Measurements from ENCODE around the gene TADA2B.
"Not testable (repeated sequence)": the region's sequence is repeated elsewhere in the genome, so short reads cannot be mapped to it uniquely, and the experiment has no call there.

TADA2B gene

DNA sequence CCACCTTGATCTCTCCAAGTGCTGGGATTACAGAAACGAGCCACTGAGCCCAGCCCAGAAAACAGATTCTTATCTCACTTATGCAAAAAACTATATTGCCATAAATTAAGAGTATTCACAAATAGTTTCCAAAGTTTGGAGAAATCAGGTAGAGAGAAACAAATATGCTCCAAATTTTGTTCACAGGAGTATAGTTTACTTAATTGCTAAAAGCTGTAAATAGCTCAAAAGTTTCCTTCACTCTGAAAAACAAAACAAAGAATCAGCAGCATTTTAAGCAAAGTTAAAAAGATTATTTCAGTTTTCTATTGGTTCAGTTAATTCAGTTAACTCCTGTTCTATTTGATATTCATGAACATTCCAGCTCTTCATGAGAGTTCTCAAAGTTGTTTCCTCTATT lies 43.2 kb downstream of the TADA2B start:
- no peak for DNase-seq

GRCh38 chr4:7087036-7087435 lies 43.9 kb downstream of the TADA2B start:
- no peak for DNase-seq

DNA sequence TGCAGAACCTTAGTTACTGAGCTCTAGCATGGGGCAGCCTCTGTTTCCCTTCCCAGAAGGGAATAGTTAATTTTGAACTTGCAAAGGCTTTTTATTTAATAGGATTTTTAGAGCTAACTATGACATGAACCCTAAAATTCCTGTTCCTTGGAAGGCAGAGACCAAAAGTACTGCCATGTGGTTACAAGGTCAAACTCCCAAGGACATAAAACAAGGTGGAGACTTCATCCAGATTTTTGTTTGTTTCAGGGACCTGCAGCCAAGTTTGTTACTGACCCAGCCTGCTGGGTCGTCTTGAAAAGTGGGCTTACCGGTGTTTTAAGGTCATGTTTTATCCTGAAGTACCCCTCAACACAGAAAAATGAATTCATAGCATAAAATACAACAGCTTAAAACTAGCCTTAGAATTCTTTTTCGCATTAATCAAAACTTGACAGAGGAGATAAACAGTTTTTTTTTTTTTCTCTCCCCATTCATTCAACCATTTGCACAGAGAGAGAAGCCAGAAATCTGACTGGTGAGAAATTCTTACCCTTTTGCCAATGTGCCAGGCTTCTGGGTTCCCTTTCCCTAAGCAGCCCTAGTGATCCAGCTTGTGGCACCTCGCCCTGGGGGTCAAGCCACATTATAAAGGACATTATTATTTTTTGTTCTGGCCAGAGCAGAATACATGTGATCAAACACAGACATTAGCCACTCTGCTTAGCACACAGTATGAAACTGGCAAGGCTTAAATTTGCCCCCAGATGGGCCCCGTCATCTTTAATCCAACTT lies 46.2 kb downstream of the TADA2B start:
- no peak for DNase-seq

- DNase-seq: no peak
Observed at GRCh38 chr4:7092026-7092425, 48.9 kb downstream of the TADA2B start.

GRCh38 chr4:7094916-7095315 lies 51.7 kb downstream of the TADA2B start:
- no peak for DNase-seq

DNA sequence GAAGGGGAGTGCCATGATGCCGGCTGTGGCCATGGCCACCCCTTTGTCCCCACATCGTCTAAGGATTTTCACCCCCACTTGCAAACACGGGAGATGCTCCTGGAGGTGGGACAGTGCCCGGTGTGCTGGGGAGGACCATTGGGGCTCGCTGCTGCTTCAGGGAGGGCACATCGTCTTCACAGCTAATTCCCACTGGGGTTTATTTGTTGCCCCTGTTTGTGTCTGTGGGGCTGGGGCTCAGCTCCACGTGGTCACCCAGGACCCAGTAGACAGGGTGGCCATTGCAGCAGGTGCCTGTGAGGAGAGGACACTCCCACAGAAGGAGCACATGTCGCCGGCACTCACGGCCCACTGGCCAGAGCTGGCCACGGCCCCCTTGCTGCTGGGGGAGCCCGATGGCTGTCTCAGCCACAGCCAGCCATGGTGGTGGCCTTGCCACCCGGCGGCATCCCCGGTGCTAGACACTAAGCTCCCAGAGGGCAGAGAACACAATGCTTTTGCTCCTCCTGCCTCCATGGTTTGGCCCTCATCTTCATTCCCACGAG lies 52.5 kb downstream of the TADA2B start:
- no peak for DNase-seq

DNA sequence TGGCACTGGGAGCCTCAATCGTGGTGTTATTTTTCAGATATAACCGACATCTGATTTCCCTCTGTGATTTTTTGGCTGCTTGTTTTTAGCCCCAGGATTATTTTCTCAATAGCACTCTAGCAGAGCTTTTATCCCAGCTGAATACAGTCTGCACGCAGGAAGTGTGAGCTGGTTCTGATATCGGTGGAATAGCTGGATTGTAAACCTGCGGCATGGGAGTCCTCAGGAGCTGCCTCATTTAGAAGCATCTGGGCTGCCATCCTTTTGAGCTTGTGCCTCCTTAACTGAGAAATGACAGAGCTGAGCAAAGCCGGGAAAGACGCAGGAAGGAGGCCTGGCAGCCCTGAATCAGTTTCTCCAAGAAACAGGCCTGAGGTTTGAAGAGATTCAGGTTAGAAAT lies 53.1 kb downstream of the TADA2B start:
- DNase-seq: no peak

DNA sequence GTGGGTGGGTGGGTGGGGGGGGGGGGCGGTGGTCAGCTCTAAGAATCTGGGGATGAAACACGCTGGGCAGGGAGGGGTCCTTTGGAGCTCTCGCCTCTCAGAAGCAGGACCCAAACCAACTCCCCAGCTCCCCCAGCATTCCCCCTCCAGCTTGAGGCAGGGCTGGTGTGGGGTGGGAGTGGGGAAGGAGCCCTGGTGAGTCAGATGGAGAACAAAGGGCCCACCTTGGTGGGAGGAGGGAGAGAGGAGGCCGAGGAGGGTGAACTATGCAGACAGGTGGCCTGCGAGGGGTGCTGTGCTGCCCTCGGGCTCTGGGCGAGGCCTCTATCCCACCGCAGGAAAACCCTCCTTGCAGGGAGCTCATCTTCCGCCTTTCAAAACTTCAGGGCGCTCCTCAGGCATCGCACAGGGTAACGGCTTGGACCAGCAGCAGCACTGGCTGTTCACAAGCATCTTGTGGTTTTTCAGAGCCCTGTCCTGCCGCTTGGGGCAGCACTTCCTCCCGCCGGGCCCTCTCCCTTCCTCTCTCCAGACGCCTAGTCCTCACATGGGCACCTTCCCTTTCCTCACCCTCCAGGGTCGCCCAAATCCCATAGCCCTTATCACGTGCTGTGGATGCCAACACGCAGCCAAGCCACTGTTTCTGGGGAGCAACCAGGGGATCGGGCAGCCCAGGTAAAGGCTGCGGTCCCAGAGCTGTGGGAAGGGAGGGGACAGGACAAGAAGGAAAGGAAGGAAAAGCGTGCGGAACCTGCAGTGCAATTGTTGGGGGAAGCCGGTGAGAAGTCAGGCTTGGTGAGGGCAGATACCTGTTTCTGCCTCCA lies 58.7 kb downstream of the TADA2B start:
- DNase-seq: no peak

DNA sequence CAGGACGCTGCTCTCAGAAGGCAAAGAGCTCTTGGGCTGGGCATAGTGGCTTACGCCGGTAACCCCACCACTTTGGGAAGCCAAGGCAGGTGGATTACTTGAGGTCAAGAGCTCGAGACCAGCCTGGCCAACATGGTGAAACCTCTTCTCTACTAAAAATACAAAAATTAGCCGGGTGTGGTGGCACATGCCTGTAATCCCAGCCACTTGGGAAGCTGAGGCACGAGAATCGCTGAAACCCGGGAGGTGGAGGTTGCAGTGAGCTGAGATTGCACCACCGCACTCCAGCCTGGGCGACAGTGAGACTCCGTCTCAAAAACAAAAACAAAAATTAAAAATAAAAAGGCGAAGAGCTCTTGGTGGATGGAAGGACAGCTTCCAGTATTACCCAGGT lies 59.3 kb downstream of the TADA2B start:
- not testable (repeated sequence) for DNase-seq

DNA sequence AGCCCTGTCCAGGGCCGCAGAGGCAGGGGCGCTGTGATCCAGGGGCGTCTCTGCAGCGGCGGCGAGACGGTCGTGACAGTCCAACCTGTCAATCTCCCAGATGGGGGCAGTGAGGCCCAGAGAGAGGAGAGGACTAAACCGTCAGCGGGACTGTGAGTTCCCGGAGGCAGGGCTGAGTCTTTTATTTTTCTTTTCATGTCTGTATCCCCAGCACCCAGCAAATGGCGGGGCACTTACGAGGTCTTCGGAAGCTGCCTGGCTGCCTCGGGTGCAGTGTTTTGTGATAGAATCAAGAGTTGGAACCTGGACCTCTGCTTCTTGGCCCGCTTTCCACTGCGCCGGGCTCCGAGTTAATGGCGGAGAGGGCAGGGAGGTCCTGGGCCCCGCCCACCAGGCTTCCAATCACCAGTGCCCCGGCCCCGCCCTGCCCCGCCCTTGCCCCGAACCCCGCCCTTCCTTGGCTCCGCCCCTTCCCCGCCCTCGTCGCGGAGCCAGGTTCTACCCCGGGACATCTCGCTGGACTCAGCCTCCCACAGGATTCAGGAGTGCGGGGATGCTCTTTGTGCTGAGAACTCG lies 59.9 kb downstream of the TADA2B start:
- no peak for DNase-seq

- no peak for DNase-seq
Observed at GRCh38 chr4:7103607-7104365, 60.6 kb downstream of the TADA2B start.

DNA sequence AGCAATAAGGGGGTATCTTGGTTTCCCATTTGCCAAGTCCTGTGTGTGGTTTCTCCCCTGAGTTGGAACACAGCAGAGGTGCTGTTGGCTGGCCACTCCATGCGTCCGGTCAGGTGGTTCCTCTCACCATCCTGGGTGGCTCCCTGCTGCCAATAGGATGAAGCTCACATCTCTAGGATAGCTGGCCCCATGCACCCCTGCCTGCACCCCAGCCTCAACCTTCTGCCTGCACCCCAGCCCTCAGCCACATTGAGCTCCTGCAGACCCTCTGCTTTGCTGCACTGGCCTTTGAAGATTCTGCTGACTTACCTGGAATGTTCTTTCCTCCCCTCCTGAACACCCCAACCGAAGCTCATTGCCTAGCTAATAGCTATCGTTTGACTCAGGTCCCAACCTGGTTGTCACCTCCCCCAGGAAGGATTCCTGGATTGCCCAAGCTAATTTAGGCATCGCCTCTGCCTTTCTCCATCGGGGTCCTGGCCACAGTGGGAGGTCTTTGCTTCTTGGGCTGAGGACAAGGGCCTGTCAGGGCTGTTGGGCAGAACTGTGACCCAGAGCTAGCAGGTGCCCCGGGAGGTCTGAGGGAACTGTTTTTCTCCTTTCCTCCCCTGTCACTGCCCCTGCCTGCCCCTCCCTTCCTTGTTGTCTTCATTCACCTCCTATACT lies 61.3 kb downstream of the TADA2B start:
- DNase-seq: no peak

DNA sequence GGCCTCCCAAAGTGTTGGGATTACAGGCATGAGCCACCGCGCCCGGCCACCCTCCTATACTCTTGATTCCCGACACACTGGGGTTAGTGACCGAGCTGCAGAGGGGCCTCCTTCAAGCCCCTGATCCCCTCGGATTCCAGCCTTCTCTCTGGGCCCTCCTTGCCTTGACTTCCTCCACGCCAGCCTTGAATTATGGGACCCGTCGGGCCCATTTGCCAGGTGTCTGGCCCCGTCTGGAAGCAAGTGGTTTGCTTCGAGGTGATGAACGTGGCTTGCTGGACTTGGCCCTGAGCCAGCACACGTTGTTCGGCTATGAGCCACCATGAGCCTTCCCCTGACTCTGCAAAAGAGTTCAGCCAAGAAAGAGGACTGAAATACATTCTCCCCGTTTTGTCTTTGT lies 62.1 kb downstream of the TADA2B start:
- DNase-seq: no peak

DNA sequence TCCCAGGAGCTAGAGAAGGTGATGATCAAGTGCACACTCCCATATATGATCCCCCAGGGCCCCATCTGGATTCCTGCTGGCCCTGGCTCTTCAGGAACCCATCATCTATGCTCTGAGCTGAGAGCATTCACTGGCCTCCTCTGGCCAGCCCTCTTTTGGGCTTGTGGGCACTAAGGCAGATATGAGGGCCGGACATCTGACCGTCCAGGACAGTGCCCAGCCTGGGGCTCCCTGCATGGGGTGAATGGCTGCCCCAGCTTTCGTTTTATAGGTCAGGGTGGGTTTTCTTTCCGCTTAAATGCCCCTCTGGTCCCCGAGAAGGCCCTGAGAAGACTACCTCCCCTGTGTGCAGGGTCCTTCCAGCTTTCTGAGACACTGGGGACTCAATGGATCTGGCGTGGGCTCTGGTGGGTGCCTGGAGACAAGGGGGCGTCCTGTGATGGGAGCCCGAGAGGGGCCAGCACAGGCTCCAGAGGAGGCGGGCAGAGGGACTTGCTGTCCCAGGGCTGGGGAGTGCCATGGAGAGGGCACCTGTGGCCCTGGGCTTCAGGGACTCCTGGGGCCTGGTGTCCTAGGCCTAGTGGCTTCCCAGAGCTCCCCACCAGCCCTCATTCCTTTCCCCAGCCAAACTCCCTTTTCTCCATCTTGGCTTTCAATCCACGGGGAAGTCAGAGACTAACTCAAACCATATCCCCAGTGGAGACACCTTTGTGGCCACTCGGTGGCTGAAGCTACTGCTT lies 64.2 kb downstream of the TADA2B start:
- no peak for DNase-seq
